Gastroesophageal sphincter (tissue), 4 donors: Measurements from ENCODE around the gene TRIM67. TPM values are rescaled to one million over a fixed set of nuclear protein-coding genes. Genes with fewer than 3 reads are reported as not detected.
A peak's percentile ranks its signal among the peaks of the same experiment; 100 is the strongest.

Experiments
- ATAC-seq: fragments of 150-250 bp; one replicate; pipeline ENCODE4 v1.9.1; 2016; ENCODE audit warnings: mild to moderate bottlenecking, moderate library complexity
- H3K27ac ChIP-seq, 4 donors: fragments of 200-600 bp; sonication (generic) in 3 of 4; 1 replicate in 3 of 4; 2 replicates in 1 of 4; pipeline ENCODE4 v1.5.1; 2016 to 2019
- H3K27me3 ChIP-seq: fragments of 200-600 bp; sonication (generic); one replicate; pipeline ENCODE4 v1.5.1; 2019
- H3K36me3 ChIP-seq, 2 donors: fragments of 200-600 bp; sonication (generic); one replicate each; pipeline ENCODE4 v1.5.1; 2019; ENCODE audit warnings: control low read depth in 1 of 2
- H3K4me1 ChIP-seq, 3 donors: fragments of 200-600 bp; sonication (generic); 1 replicate in 2 of 3; 2 replicates in 1 of 3; pipeline ENCODE4 v1.5.1; 2016 to 2019; ENCODE audit warnings: control low read depth in 2 of 3
- H3K4me3 ChIP-seq, 2 donors: fragments of 200-600 bp; sonication (generic); one replicate each; pipeline ENCODE4 v1.5.1; 2019; ENCODE audit warnings: mild to moderate bottlenecking in 1 of 2, moderate library complexity in 1 of 2
- H3K9me3 ChIP-seq, 3 donors: fragments of 200-600 bp; sonication (generic); one replicate each; pipeline ENCODE4 v1.5.1; 2017 to 2019; ENCODE audit warnings: control low read depth in 2 of 3
- CTCF ChIP-seq, 4 experiments: fragments of 200-600 bp in 2 of 4; fragments of 450-650 bp in 2 of 4; sonication (generic) in 1 of 4; IDR thresholded peaks; one replicate each; pipeline ENCODE4 v1.5.1; 2017 to 2019; ENCODE audit warnings: antibody characterized with exemption in 4 of 4, mild to moderate bottlenecking in 2 of 4, moderate library complexity in 2 of 4
- EP300 ChIP-seq: sonication (generic); formaldehyde crosslinking; IDR thresholded peaks from one replicate; pipeline ENCODE4 v1.6.1; 2017; ENCODE audit warnings: antibody characterized with exemption, mild to moderate bottlenecking
- POLR2A ChIP-seq, 2 donors: fragments of 450-650 bp; IDR thresholded peaks; one replicate each; pipeline ENCODE4 v1.6.1; 2017; ENCODE audit warnings: antibody characterized with exemption in 2 of 2, mild to moderate bottlenecking in 2 of 2, moderate library complexity in 1 of 2
- POLR2AphosphoS5 ChIP-seq: sonication (generic); formaldehyde crosslinking; IDR thresholded peaks from one replicate; pipeline ENCODE4 v1.6.1; 2017; ENCODE audit warnings: antibody characterized with exemption
- WGBS, 2 donors: methylation state at CpG; one replicate each; pipeline ENCODE4 v1.1.5; 2018; ENCODE audit warnings: low coverage in 1 of 2; 5-methylcytosine and 5-hydroxymethylcytosine counted together
- total RNA-seq, 4 donors: library from RNA; depleted of rRNA; stranded (reverse); fragments of >200 nt; gene quantifications; one replicate each; pipeline ENCODE4 v1.1.0, GENCODE V29; 2016

TRIM67 gene
- total RNA-seq, 4 donors from 2014 or later: 0.04 to 0.13 TPM; not detected in 2

GRCh38 chr1:231240531-231240882, 78.6 kb downstream of the TRIM67 start:
- WGBS, 2 donors: 0 to 3% methylated on average over 6 to 12 of the region's 13 CpGs
- peaks cover 3 to 64% (median 20%) of the 10 kb centered on the region in 3 donors for H3K4me1 ChIP-seq
- no peak for ATAC-seq

GRCh38 chr1:231240883-231241735, 79.3 kb downstream of the TRIM67 start, which contains the start of gene GNPAT:
TSS of gene GNPAT (plus strand) at chr1:231241212. CDS start at chr1:231241379, 167 bp downstream.
- Histone ChIP-seq H3K9me3 (no peaks in the 10 kb centered on the region), H3K27me3 (no peaks in the 10 kb centered on the region), H3K4me3 (peak within 1 kb of the TSS; percentile 66 to 80), H3K36me3 (peaks cover 0 to 24% of the 10 kb centered on the region in 2 donors), H3K4me1 (peaks cover 3 to 58% (median 20%) of the 10 kb centered on the region in 3 donors), H3K27ac (peak within 1 kb of the TSS; percentile 41 to 90 (median 84))
- ATAC-seq: peak; percentile 97
- peak; percentile 93 for TF ChIP-seq POLR2AphosphoS5
- no peak for TF ChIP-seq EP300
- peak in 1 of 4 experiments; percentile 39 for TF ChIP-seq CTCF (IDR thresholded peaks at IDR 0.05)
- peak; percentile 76 to 80 for TF ChIP-seq POLR2A (IDR thresholded peaks at IDR 0.05)
- 0% methylated on average over 9 to 12 of the region's 51 CpGs for WGBS, 2 donors

More at GRCh38 chr1:231240531-231240882, 78.6 kb downstream of the TRIM67 start:
- TF ChIP-seq POLR2AphosphoS5 (no peak), CTCF (IDR thresholded peaks at IDR 0.05) (no peak), POLR2A (IDR thresholded peaks at IDR 0.05) (no peak), EP300 (no peak)
- Histone ChIP-seq H3K4me3 (peak overlapping the region; percentile 66 to 80), H3K9me3 (no peaks in the 10 kb centered on the region), H3K27ac (peak overlapping the region; percentile 41 to 90 (median 84)), H3K27me3 (no peaks in the 10 kb centered on the region), H3K36me3 (peaks cover 0 to 24% of the 10 kb centered on the region in 2 donors)

- Histone ChIP-seq H3K4me1 (peaks cover 3 to 53% (median 17%) of the 10 kb centered on the region in 3 donors), H3K36me3 (peaks cover 0 to 23% of the 10 kb centered on the region in 2 donors), H3K27ac (peak overlapping the region; percentile 41 to 90 (median 84)), H3K27me3 (no peaks in the 10 kb centered on the region), H3K4me3 (peak overlapping the region; percentile 66 to 80), H3K9me3 (no peaks in the 10 kb centered on the region)
- no peak for ATAC-seq
- TF ChIP-seq CTCF (IDR thresholded peaks at IDR 0.05) (no peak), EP300 (no peak), POLR2A (IDR thresholded peaks at IDR 0.05) (no peak), POLR2AphosphoS5 (no peak)
- 0 to 2% methylated on average over 4 to 9 of the region's 10 CpGs for WGBS, 2 donors
Observed at GRCh38 chr1:231241750-231242149, 79.9 kb downstream of the TRIM67 start.

GRCh38 chr1:231242516-231243198, 80.8 kb downstream of the TRIM67 start:
- TF ChIP-seq EP300: no peak
- no peak for TF ChIP-seq CTCF (IDR thresholded peaks at IDR 0.05)
- no peak for TF ChIP-seq POLR2A (IDR thresholded peaks at IDR 0.05)
- TF ChIP-seq POLR2AphosphoS5: no peak
- no peak for ATAC-seq
- Histone ChIP-seq H3K9me3 (no peaks in the 10 kb centered on the region), H3K4me1 (peaks cover 3 to 44% (median 17%) of the 10 kb centered on the region in 3 donors), H3K4me3 (peak overlapping the region in 1 of 2 donors; percentile 80), H3K36me3 (peaks cover 0 to 20% of the 10 kb centered on the region in 2 donors), H3K27ac (no peak overlapping the region), H3K27me3 (no peaks in the 10 kb centered on the region)
- WGBS, 2 donors: 43 to 49% methylated on average over 4 to 5 of the region's 5 CpGs
